HepG2 (cell line): ENCODE data around the gene FGF18. TPM values are rescaled to one million over a fixed set of nuclear protein-coding genes. Genes with fewer than 3 reads are reported as not detected.

ENCODE experiments used
- ATAC-seq: fragments of 200-7000 bp; cut with Tn5 transposase; 3 replicates; pipeline ENCODE4 v1.9.1; 2020; ENCODE audit warnings: mild to moderate bottlenecking, moderate library complexity
- BruUV-seq: library from RNA; stranded (reverse); fragments of 400-500 nt; replicated peaks from 2 replicates; lab custom pipeline; 2021; lab: Mats Ljungman, UMichigan
- CTCF ChIA-PET: fragments of 300-600 bp; formaldehyde crosslinking; extraction: SDS; loops from one replicate; lab custom pipeline; 2021; ENCODE audit warnings: low total read pairs, inconsistent platforms, low intra/inter-chr PET ratio; lab: Yijun Ruan, JAX
- POLR2A ChIA-PET: fragments of 350-600 bp; sonication (Branson Sonifier 250); formaldehyde crosslinking; loops from one replicate; lab custom pipeline; 2020; ENCODE audit warnings: antibody characterized with exemption, inconsistent platforms; lab: Yijun Ruan, JAX
- DNase-seq: peaks from one replicate; pipeline ENCODE4 v3.0.0-alpha.2; 2015; ENCODE audit warnings: low spot score
- FAIRE-seq: peaks from 3 replicates; lab custom pipeline; 2011; peaks lifted over from hg19 to GRCh38; lab: Jason Lieb, UNC
- H2AFZ ChIP-seq: one replicate; pipeline ENCODE4 v1.6.1; 2011; ENCODE audit warnings: low read length, inconsistent platforms
- H3K27ac ChIP-seq: fragments of 300-600 bp; 3 replicates; pipeline ENCODE4 v1.8.0; 2011; ENCODE audit warnings: mixed run types, mild to moderate bottlenecking, mixed read lengths, low read length, inconsistent platforms; ENCODE audit not compliant: insufficient read depth; ENCODE audit errors: extremely low read length
- H3K27me3 ChIP-seq, 2 experiments: fragments of 200-600 bp in 1 of 2; 2 replicates in 1 of 2; 3 replicates in 1 of 2; pipeline versions ENCODE4 v1.6.0 to v1.8.0; 2011; ENCODE audit warnings: low read length in 2 of 2, mild to moderate bottlenecking in 2 of 2, moderate library complexity in 2 of 2, inconsistent platforms in 1 of 2; ENCODE audit not compliant: insufficient read depth in 2 of 2, control insufficient read depth in 1 of 2
- H3K36me3 ChIP-seq, 2 experiments: fragments of 200-600 bp in 1 of 2; replicated peaks in 1 of 2; 2 replicates in 1 of 2; 3 replicates in 1 of 2; pipeline versions ENCODE4 v1.5.1 to v1.8.0; 2011; ENCODE audit warnings: low read length in 2 of 2, inconsistent platforms in 1 of 2; ENCODE audit not compliant: insufficient read depth in 2 of 2, control insufficient read depth in 1 of 2
- H3K4me1 ChIP-seq: 2 replicates; pipeline ENCODE4 v1.5.1; 2012; ENCODE audit warnings: low read length, inconsistent platforms; ENCODE audit not compliant: insufficient read depth
- H3K4me2 ChIP-seq: 2 replicates; pipeline ENCODE4 v1.6.0; 2011; ENCODE audit warnings: low read depth, low read length, inconsistent platforms
- H3K4me3 ChIP-seq, 3 experiments: fragments of 200-600 bp in 1 of 3; sonication (generic), shearing (Covaris generic) in 1 of 3; replicated peaks in 1 of 3; 2 replicates each; pipeline ENCODE4 v1.5.1; 2011 to 2016; ENCODE audit warnings: low read length in 3 of 3, inconsistent platforms in 2 of 3, low read depth in 2 of 3, mild to moderate bottlenecking in 2 of 3, control low read depth in 1 of 3, mixed read lengths in 1 of 3; ENCODE audit not compliant: insufficient read depth in 1 of 3
- H3K79me2 ChIP-seq: one replicate; pipeline ENCODE4 v1.6.1; 2011; ENCODE audit warnings: low read length, inconsistent platforms; ENCODE audit not compliant: insufficient read depth
- H3K9ac ChIP-seq: 2 replicates; pipeline ENCODE4 v1.6.0; 2011; ENCODE audit warnings: mild to moderate bottlenecking, low read depth, low read length, inconsistent platforms; ENCODE audit not compliant: insufficient read depth
- H3K9me3 ChIP-seq: 2 replicates; pipeline ENCODE4 v1.5.1; 2012; ENCODE audit warnings: mild to moderate bottlenecking, low read length
- H4K20me1 ChIP-seq: 2 replicates; pipeline ENCODE4 v1.6.0; 2011; ENCODE audit warnings: inconsistent platforms, mild to moderate bottlenecking, low read length, moderate library complexity; ENCODE audit not compliant: insufficient read depth
- LBX2 ChIP-seq: sonication (generic); formaldehyde crosslinking; IDR thresholded peaks from 2 replicates; pipeline ENCODE4 v1.5.0; 2020; ENCODE audit warnings: missing genetic modification reagents, mild to moderate bottlenecking, borderline replicate concordance
- NR3C1 ChIP-seq: sonication (generic); formaldehyde crosslinking; IDR thresholded peaks from 2 replicates; pipeline ENCODE4 v1.4.0; 2020; ENCODE audit warnings: missing genetic modification reagents
- ZNF235 ChIP-seq: sonication (generic); formaldehyde crosslinking; IDR thresholded peaks from 2 replicates; pipeline ENCODE4 v1.8.1; 2023; ENCODE audit warnings: mild to moderate bottlenecking, missing genetic modification reagents, borderline replicate concordance
- ZNF646 ChIP-seq: sonication (generic); formaldehyde crosslinking; IDR thresholded peaks from 2 replicates; pipeline ENCODE4 v1.9.0; 2021; ENCODE audit warnings: mild to moderate bottlenecking, missing genetic modification reagents
- WGBS: methylation state at CpG from one replicate; pipeline ENCODE4 v1.1.6; 2017; ENCODE audit warnings: low lambda C conversion rate; 5-methylcytosine and 5-hydroxymethylcytosine counted together
- in situ Hi-C: cut with HindIII; loops from 2 replicates; pipeline ENCODE4 v1.10.0; 2017; ENCODE audit warnings: low pct_unique_long_range_greater_than_20kb; ENCODE audit not compliant: extremely low pct_ligation_motif_present
- intact Hi-C: fragments of 100-400 bp; cut with micrococcal nuclease; formaldehyde crosslinking; loops from one replicate; pipeline ENCODE4 v1.10.0; 2022; ENCODE audit not compliant: unreplicated experiment
- polyA plus RNA-seq, 8 experiments: library from polyadenylated mRNA; depleted of rRNA in 3 of 8; stranded (reverse) in 7 of 8; unstranded in 1 of 8; fragments of >200 nt; fragmentation: Illumina TruSeq in 4 of 8; extraction: Trizol in 4 of 8; gene quantifications; 2 replicates each; pipeline versions ENCODE4 v1.2.1 to v1.2.3, GENCODE V29; 2011 to 2016; ENCODE audit warnings: low read depth in 4 of 8, missing spikeins in 1 of 8, mixed read lengths in 1 of 8; ENCODE audit not compliant: insufficient read depth in 1 of 8
- total RNA-seq, 5 experiments: library from RNA; depleted of rRNA; stranded (reverse); fragments of >200 nt; fragmentation: Illumina TruSeq; extraction: Trizol; gene quantifications; 2 replicates each; pipeline ENCODE4 v1.2.3, GENCODE V29; 2016; ENCODE audit warnings: low read depth in 1 of 5
- TF ChIP-seq, protein P1 (sequence below): fragments of 450-650 bp; IDR thresholded peaks from 2 replicates; pipeline ENCODE4 v1.6.1; 2016

The FGF18 gene
- total and polyA plus RNA-seq, 2 of the 13 experiments (the other 11 are each of a cell fraction or from before 2014, with no cell fraction given), result not detected

- in situ Hi-C loops, result no loop called here
Measured at GRCh38 chr5:171493646-171494393, 74.4 kb downstream of the FGF18 start.

More at GRCh38 chr5:171493646-171494393, 74.4 kb downstream of the FGF18 start:
- POLR2A ChIA-PET, result no interaction called here
- H4K20me1 ChIP-seq, result no peaks in the 10 kb centered on the region
- H3K27ac ChIP-seq, result no peak overlapping the region
- no peak overlapping the region for H3K9ac ChIP-seq
- 52% methylated on average over 10 of the region's 14 CpGs for WGBS
- H2AFZ ChIP-seq, result no peak overlapping the region
- no peaks in the 10 kb centered on the region for H3K79me2 ChIP-seq
- no peaks in the 10 kb centered on the region for H3K9me3 ChIP-seq
- CTCF ChIA-PET, result no interaction called here
- peak overlapping the region; percentile 60; the same call in 1 of the 2 replicates for H3K4me2 ChIP-seq
- H3K27me3 ChIP-seq, result peaks cover 0 to 4% of the 10 kb centered on the region in 2 experiments; a peak in 2 of 5 replicates
- H3K4me3 ChIP-seq, result no peak overlapping the region
- FAIRE-seq (no peak), ATAC-seq (peak; percentile 25; the same call in 1 of the 3 replicates), DNase-seq (no peak)
- BruUV-seq, result no TSS peak
- no peaks in the 10 kb centered on the region for H3K36me3 ChIP-seq
- H3K4me1 ChIP-seq, result peaks cover 14% of the 10 kb centered on the region
- intact Hi-C loops, result no loop called here
- no peak for TF ChIP-seq NR3C1
- TF ChIP-seq LBX2 (CRISPR knock-in tag), result no peak
- TF ChIP-seq, protein P1, sequence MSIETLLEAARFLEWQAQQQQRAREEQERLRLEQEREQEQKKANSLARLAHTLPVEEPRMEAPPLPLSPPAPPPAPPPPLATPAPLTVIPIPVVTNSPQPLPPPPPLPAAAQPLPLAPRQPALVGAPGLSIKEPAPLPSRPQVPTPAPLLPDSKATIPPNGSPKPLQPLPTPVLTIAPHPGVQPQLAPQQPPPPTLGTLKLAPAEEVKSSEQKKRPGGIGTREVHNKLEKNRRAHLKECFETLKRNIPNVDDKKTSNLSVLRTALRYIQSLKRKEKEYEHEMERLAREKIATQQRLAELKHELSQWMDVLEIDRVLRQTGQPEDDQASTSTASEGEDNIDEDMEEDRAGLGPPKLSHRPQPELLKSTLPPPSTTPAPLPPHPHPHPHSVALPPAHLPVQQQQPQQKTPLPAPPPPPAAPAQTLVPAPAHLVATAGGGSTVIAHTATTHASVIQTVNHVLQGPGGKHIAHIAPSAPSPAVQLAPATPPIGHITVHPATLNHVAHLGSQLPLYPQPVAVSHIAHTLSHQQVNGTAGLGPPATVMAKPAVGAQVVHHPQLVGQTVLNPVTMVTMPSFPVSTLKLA, result peak; percentile 60
- TF ChIP-seq ZNF646 (CRISPR knock-in tag), result peak; percentile 75; the same call in 1 of the 2 replicates
- TF ChIP-seq ZNF235 (CRISPR knock-in tag), result no peak
